Breast epithelium (tissue), 4 donors: Measurements from ENCODE around the gene ETS1. TPM values are rescaled to one million over a fixed set of nuclear protein-coding genes. Genes with fewer than 3 reads are reported as not detected.

Experiments
- DNase-seq, 2 donors: peaks; one replicate each; pipeline ENCODE4 v3.0.0-alpha.2; 2019; ENCODE audit warnings: low spot score in 2 of 2
- H3K27ac ChIP-seq, 2 donors: fragments of 200-600 bp; sonication (generic) in 1 of 2; one replicate each; pipeline ENCODE4 v1.5.1; 2016 to 2019; ENCODE audit warnings: mild to moderate bottlenecking in 1 of 2
- H3K27me3 ChIP-seq, 2 donors: fragments of 200-600 bp; sonication (generic) in 1 of 2; one replicate each; pipeline versions ENCODE4 v1.5.1 to v1.6.0; 2017 to 2019; ENCODE audit warnings: control low read depth in 1 of 2, mild to moderate bottlenecking in 1 of 2
- H3K36me3 ChIP-seq: fragments of 200-600 bp; one replicate; pipeline ENCODE4 v1.5.1; 2019
- H3K4me1 ChIP-seq, 2 donors: fragments of 200-600 bp; sonication (generic); one replicate each; pipeline ENCODE4 v1.5.1; 2016 to 2019; ENCODE audit warnings: control low read depth in 1 of 2
- H3K4me3 ChIP-seq, 3 donors: fragments of 200-600 bp; sonication (generic); 1 replicate in 2 of 3; 2 replicates in 1 of 3; pipeline ENCODE4 v1.5.1; 2016 to 2019; ENCODE audit warnings: mild to moderate bottlenecking in 3 of 3, moderate library complexity in 2 of 3
- H3K9me3 ChIP-seq, 2 donors: fragments of 200-600 bp; sonication (generic) in 1 of 2; one replicate each; pipeline ENCODE4 v1.5.1; 2016 to 2019; ENCODE audit warnings: control low read depth in 1 of 2
- POLR2A ChIP-seq: fragments of 450-650 bp; IDR thresholded peaks from one replicate; pipeline ENCODE4 v1.6.1; 2016; ENCODE audit warnings: antibody characterized with exemption, mild to moderate bottlenecking, moderate library complexity
- POLR2AphosphoS5 ChIP-seq, 3 donors: sonication (generic); formaldehyde crosslinking; IDR thresholded peaks; one replicate each; pipeline ENCODE4 v1.6.1; 2017; ENCODE audit warnings: antibody characterized with exemption in 3 of 3
- intact Hi-C: fragments of 100-400 bp; cut with DNase I; formaldehyde crosslinking; loops from one replicate; pipeline ENCODE4 v1.15.1; 2023; ENCODE audit warnings: low total_unique reads
- total RNA-seq, 3 donors: library from RNA; depleted of rRNA; stranded (reverse); fragments of >200 nt; gene quantifications; one replicate each; pipeline ENCODE4 v1.1.0, GENCODE V29; 2016
- TF ChIP-seq, protein P1 (sequence below), 3 donors: fragments of 450-650 bp; IDR thresholded peaks; one replicate each; pipeline ENCODE4 v1.5.1; 2016 to 2017; ENCODE audit warnings: antibody characterized with exemption in 3 of 3, mild to moderate bottlenecking in 3 of 3, moderate library complexity in 3 of 3

The ETS1 gene
- total RNA-seq, 3 donors from 2014 or later, result 65.6 to 92.1 (median 73.2) TPM

DNA sequence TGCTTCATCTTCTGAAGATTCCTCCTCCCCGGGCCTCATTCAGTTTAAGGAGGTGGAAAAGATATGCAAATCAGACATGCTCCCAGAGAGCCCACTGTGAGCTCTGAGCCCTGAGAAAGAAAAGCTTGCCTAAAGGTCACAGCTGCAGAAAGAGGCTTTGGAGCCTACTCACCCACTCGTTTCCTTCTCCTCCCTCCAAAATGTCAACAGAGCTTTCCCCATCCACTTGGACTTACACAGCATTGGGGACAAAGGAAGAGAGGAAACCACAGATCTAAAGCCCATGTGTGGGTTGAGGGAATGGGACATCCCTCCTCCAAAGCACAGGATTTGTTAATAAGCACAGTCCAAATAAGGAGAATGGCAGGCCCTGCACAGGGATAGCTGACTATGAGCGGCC, 158.4 kb downstream of the ETS1 start:
- Histone ChIP-seq H3K9me3 (no peaks in the 10 kb centered on the region), H3K27me3 (no peaks in the 10 kb centered on the region), H3K4me1 (no peaks in the 10 kb centered on the region), H3K4me3 (no peak overlapping the region), H3K36me3 (no peaks in the 10 kb centered on the region), H3K27ac (peak overlapping the region in 1 of 2 donors; percentile 38)
- intact Hi-C loops, result no loop called here
- no peak for DNase-seq
- TF ChIP-seq, protein P1, sequence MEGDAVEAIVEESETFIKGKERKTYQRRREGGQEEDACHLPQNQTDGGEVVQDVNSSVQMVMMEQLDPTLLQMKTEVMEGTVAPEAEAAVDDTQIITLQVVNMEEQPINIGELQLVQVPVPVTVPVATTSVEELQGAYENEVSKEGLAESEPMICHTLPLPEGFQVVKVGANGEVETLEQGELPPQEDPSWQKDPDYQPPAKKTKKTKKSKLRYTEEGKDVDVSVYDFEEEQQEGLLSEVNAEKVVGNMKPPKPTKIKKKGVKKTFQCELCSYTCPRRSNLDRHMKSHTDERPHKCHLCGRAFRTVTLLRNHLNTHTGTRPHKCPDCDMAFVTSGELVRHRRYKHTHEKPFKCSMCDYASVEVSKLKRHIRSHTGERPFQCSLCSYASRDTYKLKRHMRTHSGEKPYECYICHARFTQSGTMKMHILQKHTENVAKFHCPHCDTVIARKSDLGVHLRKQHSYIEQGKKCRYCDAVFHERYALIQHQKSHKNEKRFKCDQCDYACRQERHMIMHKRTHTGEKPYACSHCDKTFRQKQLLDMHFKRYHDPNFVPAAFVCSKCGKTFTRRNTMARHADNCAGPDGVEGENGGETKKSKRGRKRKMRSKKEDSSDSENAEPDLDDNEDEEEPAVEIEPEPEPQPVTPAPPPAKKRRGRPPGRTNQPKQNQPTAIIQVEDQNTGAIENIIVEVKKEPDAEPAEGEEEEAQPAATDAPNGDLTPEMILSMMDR (IDR thresholded peaks at IDR 0.05), result no peak
- TF ChIP-seq POLR2AphosphoS5 (IDR thresholded peaks at IDR 0.05) (no peak), POLR2A (no peak)

DNA sequence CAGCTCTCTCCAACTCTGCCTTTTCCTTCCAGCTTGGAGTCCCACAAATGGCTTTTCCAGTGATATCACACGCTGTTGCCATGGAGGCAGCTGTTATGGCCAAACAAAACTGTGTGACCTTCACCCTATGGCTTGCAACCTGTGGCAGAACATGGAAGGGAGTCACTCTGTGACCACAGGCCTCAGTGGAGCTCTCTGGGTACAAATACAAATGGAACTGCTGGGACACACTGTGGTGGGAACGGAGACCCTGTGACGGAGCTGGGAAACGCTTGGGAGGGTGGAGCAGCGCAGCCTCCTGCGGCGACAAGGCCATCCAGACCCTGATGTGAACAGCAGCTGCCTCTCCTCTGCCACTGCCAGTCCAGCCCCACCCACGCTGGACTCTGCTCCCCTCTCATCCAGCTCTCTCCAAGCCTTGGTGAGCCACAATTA, 162.5 kb downstream of the ETS1 start:
- Histone ChIP-seq H3K4me1 (no peaks in the 10 kb centered on the region), H3K4me3 (no peak overlapping the region), H3K9me3 (no peaks in the 10 kb centered on the region), H3K27ac (peak overlapping the region in 1 of 2 donors; percentile 74), H3K36me3 (no peaks in the 10 kb centered on the region), H3K27me3 (no peaks in the 10 kb centered on the region)
- TF ChIP-seq POLR2AphosphoS5 (IDR thresholded peaks at IDR 0.05), result no peak
- TF ChIP-seq, protein P1 (IDR thresholded peaks at IDR 0.05), result no peak
- TF ChIP-seq POLR2A, result no peak
- no peak for DNase-seq
- intact Hi-C loops, result no loop called here

DNA sequence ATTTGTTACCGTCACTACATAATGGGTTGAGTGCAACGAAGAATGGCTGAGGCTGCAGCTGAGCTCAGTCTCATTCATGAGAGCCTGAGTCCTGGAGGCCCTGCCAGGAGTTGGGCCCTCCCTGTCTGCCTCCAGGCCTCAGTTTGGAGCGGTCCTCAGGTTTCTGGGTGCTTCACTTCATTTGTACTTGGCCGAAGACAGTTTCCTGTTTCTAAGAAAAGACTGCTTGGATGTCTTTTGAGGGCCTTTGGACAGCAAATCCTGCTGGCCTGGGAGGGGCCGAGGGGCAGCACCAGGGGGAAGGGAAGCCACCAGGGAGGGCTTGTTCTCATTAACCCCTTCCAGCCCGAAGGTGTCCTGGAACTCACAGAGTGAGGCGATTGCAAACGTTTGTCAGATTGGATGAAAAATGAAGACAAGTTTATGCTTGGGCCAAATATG, 163.1 kb downstream of the ETS1 start:
- Histone ChIP-seq H3K9me3 (no peaks in the 10 kb centered on the region), H3K4me1 (no peaks in the 10 kb centered on the region), H3K27ac (peak overlapping the region in 1 of 2 donors; percentile 74), H3K27me3 (no peaks in the 10 kb centered on the region), H3K4me3 (no peak overlapping the region), H3K36me3 (no peaks in the 10 kb centered on the region)
- no peak for DNase-seq
- TF ChIP-seq, protein P1 (IDR thresholded peaks at IDR 0.05), result no peak
- no peak for TF ChIP-seq POLR2AphosphoS5 (IDR thresholded peaks at IDR 0.05)
- no peak for TF ChIP-seq POLR2A
- intact Hi-C loops, result no loop called here

DNA sequence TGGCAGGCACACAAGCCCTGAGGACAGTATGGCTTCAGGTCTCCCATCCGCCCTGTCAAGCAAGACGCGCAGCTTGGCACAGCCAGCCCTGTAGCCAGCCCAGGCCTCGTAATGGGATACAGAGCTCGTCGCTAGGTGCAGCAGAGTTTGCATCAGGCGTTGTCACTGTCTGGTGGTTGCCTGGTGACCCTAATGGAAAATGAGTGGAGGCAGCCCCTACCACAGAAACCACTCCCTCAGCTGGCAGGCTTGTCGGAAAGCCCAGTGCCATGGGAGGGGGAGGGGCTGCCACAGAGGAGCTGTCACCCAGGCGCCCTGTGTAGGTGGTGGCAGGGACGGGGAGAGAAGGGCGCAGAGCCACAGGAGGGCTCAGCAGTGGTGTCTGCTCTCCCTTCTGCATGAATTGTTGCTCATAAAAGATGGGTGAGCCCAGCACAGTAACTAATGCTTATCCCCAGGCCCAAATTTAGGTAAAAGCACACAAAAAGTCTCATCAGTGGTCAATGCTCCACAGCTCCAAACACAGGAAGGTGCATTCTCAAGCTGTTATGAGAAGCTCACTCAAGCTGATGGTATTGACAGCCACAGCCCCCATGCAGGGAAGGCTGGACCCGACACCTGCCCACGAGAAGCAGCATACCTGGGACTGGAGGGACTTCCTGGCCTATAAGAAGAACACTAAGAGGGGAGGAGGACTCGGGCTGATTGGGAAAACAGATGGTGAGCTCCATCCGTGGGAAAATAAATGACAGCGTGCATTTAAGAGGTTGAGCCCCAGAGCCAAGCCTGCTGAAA, 164.6 kb downstream of the ETS1 start:
- DNase-seq, result no peak
- no peaks in the 10 kb centered on the region for H3K9me3 ChIP-seq
- no peak overlapping the region for H3K27ac ChIP-seq

More for the DNA sequence above, 164.6 kb downstream of the ETS1 start:
- H3K4me3 ChIP-seq, result no peak overlapping the region
- intact Hi-C loops, result no loop called here
- TF ChIP-seq POLR2AphosphoS5 (IDR thresholded peaks at IDR 0.05), result peak in 1 of 3 donors; percentile 13
- TF ChIP-seq, protein P1 (IDR thresholded peaks at IDR 0.05), result no peak
- no peaks in the 10 kb centered on the region for H3K36me3 ChIP-seq
- H3K27me3 ChIP-seq, result no peaks in the 10 kb centered on the region
- H3K4me1 ChIP-seq, result no peaks in the 10 kb centered on the region
